SK-N-SH (cell line): ENCODE measurements around the gene RFX3.

Source experiments
- CTCF ChIP-seq: fragments of 200-600 bp; sonication (generic); IDR thresholded peaks from 2 replicates; pipeline ENCODE4 v1.6.1; 2017; ENCODE audit warnings: antibody characterized with exemption, mild to moderate bottlenecking, moderate library complexity
- TF ChIP-seq, protein P1 (sequence below): fragments of 150-350 bp; IDR thresholded peaks from 2 replicates; pipeline ENCODE4 v1.6.1; 2016; ENCODE audit warnings: mild to moderate bottlenecking, low read depth, low read length

DNA sequence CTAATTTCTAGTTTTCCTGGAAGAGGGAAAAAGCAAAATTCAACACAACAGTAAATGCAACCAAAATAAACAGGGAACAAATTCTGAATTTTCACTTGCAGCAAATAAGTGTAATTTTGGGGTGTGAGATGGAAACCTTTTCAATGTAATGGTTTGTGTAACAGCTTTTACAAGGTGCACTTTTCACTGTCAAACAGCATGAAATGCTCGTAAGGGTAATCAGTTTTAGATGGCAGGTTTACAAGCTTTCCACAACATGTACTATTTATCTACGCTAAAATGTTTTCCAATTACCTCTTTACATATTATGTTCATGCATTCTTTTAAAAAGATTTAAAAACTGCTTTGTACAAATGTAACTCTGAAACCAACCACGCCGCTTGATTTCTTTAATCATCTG, 115.3 kb downstream of the RFX3 start:
- TF ChIP-seq, protein P1, sequence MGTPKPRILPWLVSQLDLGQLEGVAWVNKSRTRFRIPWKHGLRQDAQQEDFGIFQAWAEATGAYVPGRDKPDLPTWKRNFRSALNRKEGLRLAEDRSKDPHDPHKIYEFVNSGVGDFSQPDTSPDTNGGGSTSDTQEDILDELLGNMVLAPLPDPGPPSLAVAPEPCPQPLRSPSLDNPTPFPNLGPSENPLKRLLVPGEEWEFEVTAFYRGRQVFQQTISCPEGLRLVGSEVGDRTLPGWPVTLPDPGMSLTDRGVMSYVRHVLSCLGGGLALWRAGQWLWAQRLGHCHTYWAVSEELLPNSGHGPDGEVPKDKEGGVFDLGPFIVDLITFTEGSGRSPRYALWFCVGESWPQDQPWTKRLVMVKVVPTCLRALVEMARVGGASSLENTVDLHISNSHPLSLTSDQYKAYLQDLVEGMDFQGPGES, result no peak
- no peak for TF ChIP-seq CTCF
